ENCODE measurements around the gene SLC5A10.

Gene SLC5A10

GRCh38 chr17:18970582-18971480, 18.9 kb downstream of the SLC5A10 start:
- no peak overlapping the region for H3K4me3 ChIP-seq (ENCODE audit: low read depth in 1 of 2, low read length in 2 of 2)
- peaks cover 33 to 36% of the 10 kb centered on the region in 2 donors for H3K4me1 ChIP-seq (ENCODE audit: control insufficient read depth in 1 of 2, insufficient read depth in 2 of 2, low read length in 2 of 2)
- no peaks in the 10 kb centered on the region for H3K9me3 ChIP-seq (ENCODE audit: control insufficient read depth in 1 of 2, low read length in 2 of 2)
- no peak overlapping the region for H3K27ac ChIP-seq (ENCODE audit: low read depth, low read length)
- no peaks in the 10 kb centered on the region for H3K27me3 ChIP-seq (ENCODE audit: control insufficient read depth in 1 of 2, insufficient read depth in 2 of 2, low read length in 2 of 2)
- H3K36me3 ChIP-seq (ENCODE audit: control insufficient read depth in 1 of 2, insufficient read depth in 2 of 2, low read length in 2 of 2), result peaks cover 6 to 22% of the 10 kb centered on the region in 2 donors
- no peak overlapping the region for H3K9ac ChIP-seq (ENCODE audit: low read depth in 1 of 2, low read length in 2 of 2)

GRCh38 chr17:18971801-18972200, 19.8 kb downstream of the SLC5A10 start:
- no peaks in the 10 kb centered on the region for H3K27me3 ChIP-seq (ENCODE audit: control insufficient read depth in 1 of 2, insufficient read depth in 2 of 2, low read length in 2 of 2)
- H3K4me3 ChIP-seq (ENCODE audit: low read depth in 1 of 2, low read length in 2 of 2), result no peak overlapping the region
- no peaks in the 10 kb centered on the region for H3K9me3 ChIP-seq (ENCODE audit: control insufficient read depth in 1 of 2, low read length in 2 of 2)
- no peak overlapping the region for H3K9ac ChIP-seq (ENCODE audit: low read depth in 1 of 2, low read length in 2 of 2)
- H3K4me1 ChIP-seq (ENCODE audit: control insufficient read depth in 1 of 2, insufficient read depth in 2 of 2, low read length in 2 of 2), result peaks cover 33 to 36% of the 10 kb centered on the region in 2 donors
- no peak overlapping the region for H3K27ac ChIP-seq (ENCODE audit: low read depth, low read length)
- peaks cover 9 to 29% of the 10 kb centered on the region in 2 donors for H3K36me3 ChIP-seq (ENCODE audit: control insufficient read depth in 1 of 2, insufficient read depth in 2 of 2, low read length in 2 of 2)

GRCh38 chr17:18974407-18975149, 22.6 kb downstream of the SLC5A10 start:
- no peak overlapping the region for H3K27ac ChIP-seq (ENCODE audit: low read depth, low read length)
- H3K9ac ChIP-seq (ENCODE audit: low read depth in 1 of 2, low read length in 2 of 2), result no peak overlapping the region
- H3K36me3 ChIP-seq (ENCODE audit: control insufficient read depth in 1 of 2, insufficient read depth in 2 of 2, low read length in 2 of 2), result peaks cover 13 to 56% of the 10 kb centered on the region in 2 donors

GRCh38 chr17:18975597-18975996, 23.6 kb downstream of the SLC5A10 start:
- H3K4me1 ChIP-seq (ENCODE audit: control insufficient read depth in 1 of 2, insufficient read depth in 2 of 2, low read length in 2 of 2), result peaks cover 7 to 9% of the 10 kb centered on the region in 2 donors
- H3K27ac ChIP-seq (ENCODE audit: low read depth, low read length), result no peak overlapping the region
- H3K36me3 ChIP-seq (ENCODE audit: control insufficient read depth in 1 of 2, insufficient read depth in 2 of 2, low read length in 2 of 2), result peaks cover 13 to 60% of the 10 kb centered on the region in 2 donors
- H3K4me3 ChIP-seq (ENCODE audit: low read depth in 1 of 2, low read length in 2 of 2), result no peak overlapping the region
- no peaks in the 10 kb centered on the region for H3K9me3 ChIP-seq (ENCODE audit: control insufficient read depth in 1 of 2, low read length in 2 of 2)
- no peak overlapping the region for H3K9ac ChIP-seq (ENCODE audit: low read depth in 1 of 2, low read length in 2 of 2)
- no peaks in the 10 kb centered on the region for H3K27me3 ChIP-seq (ENCODE audit: control insufficient read depth in 1 of 2, insufficient read depth in 2 of 2, low read length in 2 of 2)

More at GRCh38 chr17:18974407-18975149, 22.6 kb downstream of the SLC5A10 start:
- Histone ChIP-seq H3K4me1 (ENCODE audit: control insufficient read depth in 1 of 2, insufficient read depth in 2 of 2, low read length in 2 of 2) (peaks cover 11 to 14% of the 10 kb centered on the region in 2 donors), H3K27me3 (ENCODE audit: control insufficient read depth in 1 of 2, insufficient read depth in 2 of 2, low read length in 2 of 2) (no peaks in the 10 kb centered on the region), H3K9me3 (ENCODE audit: control insufficient read depth in 1 of 2, low read length in 2 of 2) (no peaks in the 10 kb centered on the region), H3K4me3 (ENCODE audit: low read depth in 1 of 2, low read length in 2 of 2) (no peak overlapping the region)

GRCh38 chr17:18976201-18976600, 24.2 kb downstream of the SLC5A10 start:
- no peaks in the 10 kb centered on the region for H3K27me3 ChIP-seq (ENCODE audit: control insufficient read depth in 1 of 2, insufficient read depth in 2 of 2, low read length in 2 of 2)
- no peak overlapping the region for H3K27ac ChIP-seq (ENCODE audit: low read depth, low read length)
- peaks cover 10 to 12% of the 10 kb centered on the region in 2 donors for H3K4me1 ChIP-seq (ENCODE audit: control insufficient read depth in 1 of 2, insufficient read depth in 2 of 2, low read length in 2 of 2)
- no peak overlapping the region for H3K9ac ChIP-seq (ENCODE audit: low read depth in 1 of 2, low read length in 2 of 2)
- peaks cover 9 to 55% of the 10 kb centered on the region in 2 donors for H3K36me3 ChIP-seq (ENCODE audit: control insufficient read depth in 1 of 2, insufficient read depth in 2 of 2, low read length in 2 of 2)
- no peak overlapping the region for H3K4me3 ChIP-seq (ENCODE audit: low read depth in 1 of 2, low read length in 2 of 2)
- no peaks in the 10 kb centered on the region for H3K9me3 ChIP-seq (ENCODE audit: control insufficient read depth in 1 of 2, low read length in 2 of 2)

GRCh38 chr17:18977021-18977420, 25.1 kb downstream of the SLC5A10 start:
- no peaks in the 10 kb centered on the region for H3K9me3 ChIP-seq (ENCODE audit: control insufficient read depth in 1 of 2, low read length in 2 of 2)
- H3K27ac ChIP-seq (ENCODE audit: low read depth, low read length), result no peak overlapping the region
- H3K4me1 ChIP-seq (ENCODE audit: control insufficient read depth in 1 of 2, insufficient read depth in 2 of 2, low read length in 2 of 2), result peaks cover 16 to 18% of the 10 kb centered on the region in 2 donors
- no peaks in the 10 kb centered on the region for H3K27me3 ChIP-seq (ENCODE audit: control insufficient read depth in 1 of 2, insufficient read depth in 2 of 2, low read length in 2 of 2)
- peaks cover 7 to 49% of the 10 kb centered on the region in 2 donors for H3K36me3 ChIP-seq (ENCODE audit: control insufficient read depth in 1 of 2, insufficient read depth in 2 of 2, low read length in 2 of 2)
- H3K9ac ChIP-seq (ENCODE audit: low read depth in 1 of 2, low read length in 2 of 2), result no peak overlapping the region
- no peak overlapping the region for H3K4me3 ChIP-seq (ENCODE audit: low read depth in 1 of 2, low read length in 2 of 2)

- Histone ChIP-seq H3K27ac (ENCODE audit: low read depth, low read length) (no peak overlapping the region), H3K9me3 (ENCODE audit: control insufficient read depth in 1 of 2, low read length in 2 of 2) (no peaks in the 10 kb centered on the region), H3K36me3 (ENCODE audit: control insufficient read depth in 1 of 2, insufficient read depth in 2 of 2, low read length in 2 of 2) (peaks cover 7 to 46% of the 10 kb centered on the region in 2 donors), H3K9ac (ENCODE audit: low read depth in 1 of 2, low read length in 2 of 2) (no peak overlapping the region), H3K4me1 (ENCODE audit: control insufficient read depth in 1 of 2, insufficient read depth in 2 of 2, low read length in 2 of 2) (peaks cover 22 to 24% of the 10 kb centered on the region in 2 donors), H3K27me3 (ENCODE audit: control insufficient read depth in 1 of 2, insufficient read depth in 2 of 2, low read length in 2 of 2) (no peaks in the 10 kb centered on the region), H3K4me3 (ENCODE audit: low read depth in 1 of 2, low read length in 2 of 2) (no peak overlapping the region)
Observed at GRCh38 chr17:18977646-18978045, 25.7 kb downstream of the SLC5A10 start.

GRCh38 chr17:18978050-18978449, 26.1 kb downstream of the SLC5A10 start:
- Histone ChIP-seq H3K4me1 (ENCODE audit: control insufficient read depth in 1 of 2, insufficient read depth in 2 of 2, low read length in 2 of 2) (peaks cover 26 to 28% of the 10 kb centered on the region in 2 donors), H3K27me3 (ENCODE audit: control insufficient read depth in 1 of 2, insufficient read depth in 2 of 2, low read length in 2 of 2) (no peaks in the 10 kb centered on the region), H3K36me3 (ENCODE audit: control insufficient read depth in 1 of 2, insufficient read depth in 2 of 2, low read length in 2 of 2) (peaks cover 7 to 46% of the 10 kb centered on the region in 2 donors), H3K27ac (ENCODE audit: low read depth, low read length) (no peak overlapping the region), H3K4me3 (ENCODE audit: low read depth in 1 of 2, low read length in 2 of 2) (no peak overlapping the region), H3K9me3 (ENCODE audit: control insufficient read depth in 1 of 2, low read length in 2 of 2) (no peaks in the 10 kb centered on the region), H3K9ac (ENCODE audit: low read depth in 1 of 2, low read length in 2 of 2) (no peak overlapping the region)

GRCh38 chr17:18978655-18979054, 26.7 kb downstream of the SLC5A10 start:
- no peak overlapping the region for H3K27ac ChIP-seq (ENCODE audit: low read depth, low read length)
- peaks cover 27 to 33% of the 10 kb centered on the region in 2 donors for H3K4me1 ChIP-seq (ENCODE audit: control insufficient read depth in 1 of 2, insufficient read depth in 2 of 2, low read length in 2 of 2)
- H3K9me3 ChIP-seq (ENCODE audit: control insufficient read depth in 1 of 2, low read length in 2 of 2), result no peaks in the 10 kb centered on the region
- no peaks in the 10 kb centered on the region for H3K27me3 ChIP-seq (ENCODE audit: control insufficient read depth in 1 of 2, insufficient read depth in 2 of 2, low read length in 2 of 2)
- no peak overlapping the region for H3K4me3 ChIP-seq (ENCODE audit: low read depth in 1 of 2, low read length in 2 of 2)
- H3K9ac ChIP-seq (ENCODE audit: low read depth in 1 of 2, low read length in 2 of 2), result no peak overlapping the region
- peaks cover 9 to 46% of the 10 kb centered on the region in 2 donors for H3K36me3 ChIP-seq (ENCODE audit: control insufficient read depth in 1 of 2, insufficient read depth in 2 of 2, low read length in 2 of 2)
